ENCODE measurements around the gene TMEM114. TPM values are rescaled to one million over a fixed set of nuclear protein-coding genes. Genes with fewer than 3 reads are reported as not detected.

Gene TMEM114
- total and polyA plus RNA-seq, 7 experiments from 2014 or later, result not detected

- intact Hi-C loops (cut with micrococcal nuclease), result loop anchor here (5.0 kb wide), 2 partner anchors 340 to 470 kb away; partner anchors contain the start of genes USP7 (in 2 of the 2) and HAPSTR1 (in 1 of the 2)
- Histone ChIP-seq H3K27ac (ENCODE audit: low read depth, low read length) (peak overlapping the region; percentile 92), H3K4me3 (ENCODE audit: low read length) (peak overlapping the region; percentile 97), H3K9me3 (ENCODE audit: control insufficient read depth in 2 of 3, low read length in 3 of 3) (no peaks in the 10 kb centered on the region), H3K36me3 (ENCODE audit: control insufficient read depth in 2 of 3, insufficient read depth in 3 of 3, low read length in 3 of 3) (peaks cover 0 to 24% (median 8%) of the 10 kb centered on the region in 3 experiments), H3K27me3 (ENCODE audit: control insufficient read depth in 2 of 2, insufficient read depth in 2 of 2, low read length in 2 of 2) (no peaks in the 10 kb centered on the region), H3K4me1 (ENCODE audit: control insufficient read depth in 2 of 2, insufficient read depth in 2 of 2, low read length in 2 of 2) (peaks cover 7 to 10% of the 10 kb centered on the region in 2 donors)
- ATAC-seq, result no peak
- POLR2A ChIA-PET, result interaction anchor here (0.9 to 2.4 kb wide), 4 partner anchors 22 to 472 kb away, joined by 3 to 9 read pairs (median 4); partner anchors contain the start of gene HAPSTR1
- Mint-ChIP-seq H3K4me3 (peak overlapping the region; percentile 93 to 100 (median 95)), H3K4me1 (peaks cover 23 to 45% (median 29%) of the 10 kb centered on the region in 7 donors), H3K27ac (peak overlapping the region; percentile 75 to 93 (median 87)), H3K36me3 (peaks cover 0 to 6% (median 5%) of the 10 kb centered on the region in 5 donors), H3K27me3 (peaks cover 0 to 16% (median 4%) of the 10 kb centered on the region in 5 donors), H3K9me3 (no peaks in the 10 kb centered on the region)
- CTCF ChIA-PET, result interaction anchor here (0.8 kb wide), 1 partner anchor 23 kb away, joined by 3 read pairs; no protein-coding TSS in a partner anchor
- DNase-seq, result no peak
Observed at GRCh38 chr16:8622315-8622656, 32.0 kb upstream of the TMEM114 start.

- ChIA-PET CTCF (interaction anchor here (0.8 kb wide), 1 partner anchor 22 kb away, joined by 3 read pairs; no protein-coding TSS in a partner anchor), POLR2A (interaction anchor here (1.2 to 2.4 kb wide), 3 partner anchors 177 to 472 kb away, joined by 3 to 9 read pairs (median 5); partner anchors contain the start of gene HAPSTR1)
- H3K4me3 ChIP-seq (ENCODE audit: low read length), result peak within 1 kb of the TSS; percentile 97
- H3K4me1 ChIP-seq (ENCODE audit: control insufficient read depth in 2 of 2, insufficient read depth in 2 of 2, low read length in 2 of 2), result peaks cover 7 to 10% of the 10 kb centered on the region in 2 donors
- H3K27me3 ChIP-seq (ENCODE audit: control insufficient read depth in 2 of 2, insufficient read depth in 2 of 2, low read length in 2 of 2), result no peaks in the 10 kb centered on the region
- no peaks in the 10 kb centered on the region for H3K9me3 ChIP-seq (ENCODE audit: control insufficient read depth in 2 of 3, low read length in 3 of 3)
- Mint-ChIP-seq H3K9me3 (no peaks in the 10 kb centered on the region), H3K27ac (peak within 1 kb of the TSS; percentile 75 to 93 (median 87)), H3K4me1 (peaks cover 17 to 40% (median 26%) of the 10 kb centered on the region in 7 donors), H3K36me3 (peaks cover 0 to under 1% (median 0%) of the 10 kb centered on the region in 5 donors), H3K27me3 (peaks cover 0 to 17% (median 6%) of the 10 kb centered on the region in 5 donors), H3K4me3 (peak within 1 kb of the TSS; percentile 93 to 100 (median 95))
- ATAC-seq (peak; percentile 99), DNase-seq (peak; percentile 83 to 98 (median 90))
- intact Hi-C loops (cut with micrococcal nuclease), result loop anchor here (1.0 to 5.0 kb wide), 10 partner anchors 23 to 471 kb away; partner anchors contain the start of genes ABAT (in 2 of the 2), HAPSTR1 (in 2 of the 2), PMM2 (in 2 of the 2) and TMEM186 (in 2 of the 2)
- peak within 1 kb of the TSS; percentile 92 for H3K27ac ChIP-seq (ENCODE audit: low read depth, low read length)
- H3K36me3 ChIP-seq (ENCODE audit: control insufficient read depth in 2 of 3, insufficient read depth in 3 of 3, low read length in 3 of 3), result peaks cover 0 to 18% (median 8%) of the 10 kb centered on the region in 3 experiments
Observed at GRCh38 chr16:8621572-8622314, 31.4 kb upstream of the TMEM114 start, which contains the start of gene METTL22. Gene METTL22 (plus strand): TSS chr16:8621698. CDS start chr16:8625666, 3,968 bp downstream.

DNA sequence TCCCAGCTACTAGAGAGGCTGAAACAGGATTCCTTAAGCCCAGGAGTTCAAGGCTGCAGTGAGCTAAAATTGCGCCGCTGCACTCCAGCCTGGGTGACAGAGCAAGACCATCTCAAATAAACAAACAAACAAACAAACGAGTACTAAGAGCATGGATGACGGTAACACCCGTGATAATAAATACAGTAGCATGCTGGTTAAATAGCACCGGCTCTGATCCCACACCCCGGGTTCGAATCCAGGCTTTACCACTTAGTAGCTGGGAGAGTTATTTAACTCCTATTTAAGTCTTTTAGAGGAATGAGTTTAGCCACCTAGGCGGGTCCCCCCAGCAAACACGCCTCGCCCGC lies 30.9 kb upstream of the TMEM114 start:
- intact Hi-C loops (cut with micrococcal nuclease), result loop anchor here (1.0 to 5.0 kb wide), 10 partner anchors 24 to 471 kb away; partner anchors contain the start of genes ABAT (in 2 of the 2), HAPSTR1 (in 2 of the 2), PMM2 (in 2 of the 2) and TMEM186 (in 2 of the 2)
- peaks cover 0 to 15% (median 8%) of the 10 kb centered on the region in 3 experiments for H3K36me3 ChIP-seq (ENCODE audit: control insufficient read depth in 2 of 3, insufficient read depth in 3 of 3, low read length in 3 of 3)
- ChIA-PET CTCF (no interaction called here), POLR2A (interaction anchor here (1.2 to 2.4 kb wide), 2 partner anchors 471 to 473 kb away, joined by 5 to 9 read pairs; partner anchors contain the start of gene HAPSTR1)
- no peaks in the 10 kb centered on the region for H3K9me3 ChIP-seq (ENCODE audit: control insufficient read depth in 2 of 3, low read length in 3 of 3)
- peaks cover 7 to 10% of the 10 kb centered on the region in 2 donors for H3K4me1 ChIP-seq (ENCODE audit: control insufficient read depth in 2 of 2, insufficient read depth in 2 of 2, low read length in 2 of 2)
- Mint-ChIP-seq H3K9me3 (no peaks in the 10 kb centered on the region), H3K4me3 (peak overlapping the region; percentile 93 to 100 (median 95)), H3K27me3 (peaks cover 0 to 20% (median 6%) of the 10 kb centered on the region in 5 donors), H3K4me1 (peaks cover 17 to 40% (median 26%) of the 10 kb centered on the region in 7 donors), H3K27ac (peak overlapping the region in 8 of 9 donors; percentile 75 to 93 (median 88)), H3K36me3 (no peaks in the 10 kb centered on the region)
- no peaks in the 10 kb centered on the region for H3K27me3 ChIP-seq (ENCODE audit: control insufficient read depth in 2 of 2, insufficient read depth in 2 of 2, low read length in 2 of 2)
- ATAC-seq (no peak), DNase-seq (no peak)
- peak overlapping the region; percentile 97 for H3K4me3 ChIP-seq (ENCODE audit: low read length)
- H3K27ac ChIP-seq (ENCODE audit: low read depth, low read length), result peak overlapping the region; percentile 92

- ChIA-PET POLR2A (interaction anchor here (2.4 kb wide), 1 partner anchor 471 kb away, joined by 9 read pairs; the partner anchor contains the start of gene HAPSTR1), CTCF (no interaction called here)
- peak overlapping the region in 3 of 9 donors; percentile 85 to 88 (median 86) for H3K27ac Mint-ChIP-seq
- DNase-seq (no peak), ATAC-seq (no peak)
- intact Hi-C loops (cut with micrococcal nuclease), result loop anchor here (2.0 to 5.0 kb wide), 5 partner anchors 24 to 472 kb away; partner anchors contain the start of genes USP7 (in 2 of the 2), ABAT (in 1 of the 2) and HAPSTR1 (in 1 of the 2)
- Histone ChIP-seq H3K27ac (ENCODE audit: low read depth, low read length) (no peak overlapping the region), H3K36me3 (ENCODE audit: control insufficient read depth in 2 of 3, insufficient read depth in 3 of 3, low read length in 3 of 3) (peaks cover 0 to 8% (median 2%) of the 10 kb centered on the region in 3 experiments), H3K27me3 (ENCODE audit: control insufficient read depth in 2 of 2, insufficient read depth in 2 of 2, low read length in 2 of 2) (no peaks in the 10 kb centered on the region), H3K4me1 (ENCODE audit: control insufficient read depth in 2 of 2, insufficient read depth in 2 of 2, low read length in 2 of 2) (peaks cover 7 to 10% of the 10 kb centered on the region in 2 donors), H3K4me3 (ENCODE audit: low read length) (no peak overlapping the region), H3K9me3 (ENCODE audit: control insufficient read depth in 2 of 3, low read length in 3 of 3) (no peaks in the 10 kb centered on the region)
- no peaks in the 10 kb centered on the region for H3K36me3 Mint-ChIP-seq
- no peaks in the 10 kb centered on the region for H3K9me3 Mint-ChIP-seq
- H3K27me3 Mint-ChIP-seq, result peaks cover 0 to 20% (median 6%) of the 10 kb centered on the region in 5 donors
- peaks cover 17 to 36% (median 26%) of the 10 kb centered on the region in 7 donors for H3K4me1 Mint-ChIP-seq
- H3K4me3 Mint-ChIP-seq, result peak overlapping the region; percentile 93 to 100 (median 95)
Observed at GRCh38 chr16:8620535-8620934, 30.2 kb upstream of the TMEM114 start.

DNA sequence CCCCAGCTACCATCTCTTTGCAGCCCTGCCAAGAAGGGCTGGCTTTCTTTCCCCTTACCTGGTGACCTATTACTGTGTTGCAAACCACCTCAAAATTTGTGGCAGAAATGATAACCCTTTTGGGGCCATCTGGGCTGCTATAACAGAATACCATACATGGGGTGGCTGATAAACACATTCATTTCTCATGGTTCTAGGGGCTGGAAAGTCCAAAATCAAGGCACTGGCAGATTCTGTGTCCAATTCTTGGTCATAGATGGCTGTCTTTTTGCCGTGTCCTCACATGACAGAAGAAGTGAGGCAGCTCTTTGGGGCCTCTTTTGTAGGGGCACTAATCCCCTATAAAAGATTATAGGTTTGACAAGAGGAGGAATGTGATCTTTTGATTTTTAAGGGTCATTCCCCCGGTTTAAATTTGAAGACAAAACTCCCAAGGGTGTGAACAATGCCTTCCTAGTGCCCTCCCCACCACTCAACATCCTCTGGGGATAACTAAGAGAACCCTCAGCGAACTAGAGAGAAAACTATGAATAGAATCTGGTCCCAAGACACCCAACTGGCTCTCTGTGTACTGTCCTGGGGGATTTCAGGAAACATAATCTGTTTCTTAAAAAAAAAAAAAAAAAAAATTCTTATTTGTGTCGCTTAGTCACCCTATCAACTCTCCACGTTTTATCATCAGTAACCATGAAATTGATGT lies 29.5 kb upstream of the TMEM114 start:
- Histone ChIP-seq H3K27me3 (ENCODE audit: control insufficient read depth in 2 of 2, insufficient read depth in 2 of 2, low read length in 2 of 2) (no peaks in the 10 kb centered on the region), H3K4me1 (ENCODE audit: control insufficient read depth in 2 of 2, insufficient read depth in 2 of 2, low read length in 2 of 2) (peaks cover 7 to 10% of the 10 kb centered on the region in 2 donors), H3K4me3 (ENCODE audit: low read length) (no peak overlapping the region), H3K27ac (ENCODE audit: low read depth, low read length) (no peak overlapping the region), H3K9me3 (ENCODE audit: control insufficient read depth in 2 of 3, low read length in 3 of 3) (no peaks in the 10 kb centered on the region), H3K36me3 (ENCODE audit: control insufficient read depth in 2 of 3, insufficient read depth in 3 of 3, low read length in 3 of 3) (peaks cover 0 to 5% (median 0%) of the 10 kb centered on the region in 3 experiments)
- intact Hi-C loops (cut with micrococcal nuclease), result loop anchor here (2.0 to 5.0 kb wide), 5 partner anchors 25 to 472 kb away; partner anchors contain the start of genes USP7 (in 2 of the 2), ABAT (in 1 of the 2) and HAPSTR1 (in 1 of the 2)
- DNase-seq, result no peak
- no peak overlapping the region for H3K27ac Mint-ChIP-seq
- no peak for ATAC-seq
- H3K36me3 Mint-ChIP-seq, result no peaks in the 10 kb centered on the region
- POLR2A ChIA-PET, result no interaction called here
- H3K27me3 Mint-ChIP-seq, result peaks cover 0 to 25% (median 6%) of the 10 kb centered on the region in 5 donors
- peaks cover 14 to 28% (median 23%) of the 10 kb centered on the region in 7 donors for H3K4me1 Mint-ChIP-seq
- H3K4me3 Mint-ChIP-seq, result peak overlapping the region in 2 of 10 donors; percentile 93 to 96
- CTCF ChIA-PET, result no interaction called here
- no peaks in the 10 kb centered on the region for H3K9me3 Mint-ChIP-seq
